MV-4-11 (cell line): ENCODE data around the gene PPHLN1.

Experiments used
- DNase-seq: peaks from one replicate; lab custom pipeline; 2025; lab: John Stamatoyannopoulos, UW

Gene PPHLN1

GRCh38 chr12:42482748-42483520 lies 157.0 kb downstream of the PPHLN1 start:
- DNase-seq = peak; percentile 27

- no peak for DNase-seq
Observed at GRCh38 chr12:42483521-42483790, 157.5 kb downstream of the PPHLN1 start.

- no peak for DNase-seq
Observed at GRCh38 chr12:42484996-42485395, 159.0 kb downstream of the PPHLN1 start.

- no peak for DNase-seq
Observed at GRCh38 chr12:42485823-42486222, 159.9 kb downstream of the PPHLN1 start.

GRCh38 chr12:42486407-42486806 lies 160.4 kb downstream of the PPHLN1 start:
- DNase-seq = no peak

- DNase-seq = no peak
Observed at GRCh38 chr12:42490261-42490842, 164.4 kb downstream of the PPHLN1 start.
